A172 (cell line): ENCODE measurements around the gene FMOD. TPM values are rescaled to one million over a fixed set of nuclear protein-coding genes. Genes with fewer than 3 reads are reported as not detected.
"Not testable (repeated sequence)": the region's sequence is repeated elsewhere in the genome, so short reads cannot be mapped to it uniquely, and the experiment has no call there.

Source experiments
- DNase-seq: peaks from one replicate; pipeline ENCODE4 v3.0.0-alpha.2; 2015; ENCODE audit warnings: low spot score
- total RNA-seq: library from RNA; depleted of rRNA; stranded (reverse); fragments of >200 nt; shearing (Covaris generic); gene quantifications from 2 replicates; pipeline ENCODE4 v1.2.3, GENCODE V29; 2014

Gene FMOD
- total RNA-seq, 1 experiment from 2014 or later, result not detected

DNA sequence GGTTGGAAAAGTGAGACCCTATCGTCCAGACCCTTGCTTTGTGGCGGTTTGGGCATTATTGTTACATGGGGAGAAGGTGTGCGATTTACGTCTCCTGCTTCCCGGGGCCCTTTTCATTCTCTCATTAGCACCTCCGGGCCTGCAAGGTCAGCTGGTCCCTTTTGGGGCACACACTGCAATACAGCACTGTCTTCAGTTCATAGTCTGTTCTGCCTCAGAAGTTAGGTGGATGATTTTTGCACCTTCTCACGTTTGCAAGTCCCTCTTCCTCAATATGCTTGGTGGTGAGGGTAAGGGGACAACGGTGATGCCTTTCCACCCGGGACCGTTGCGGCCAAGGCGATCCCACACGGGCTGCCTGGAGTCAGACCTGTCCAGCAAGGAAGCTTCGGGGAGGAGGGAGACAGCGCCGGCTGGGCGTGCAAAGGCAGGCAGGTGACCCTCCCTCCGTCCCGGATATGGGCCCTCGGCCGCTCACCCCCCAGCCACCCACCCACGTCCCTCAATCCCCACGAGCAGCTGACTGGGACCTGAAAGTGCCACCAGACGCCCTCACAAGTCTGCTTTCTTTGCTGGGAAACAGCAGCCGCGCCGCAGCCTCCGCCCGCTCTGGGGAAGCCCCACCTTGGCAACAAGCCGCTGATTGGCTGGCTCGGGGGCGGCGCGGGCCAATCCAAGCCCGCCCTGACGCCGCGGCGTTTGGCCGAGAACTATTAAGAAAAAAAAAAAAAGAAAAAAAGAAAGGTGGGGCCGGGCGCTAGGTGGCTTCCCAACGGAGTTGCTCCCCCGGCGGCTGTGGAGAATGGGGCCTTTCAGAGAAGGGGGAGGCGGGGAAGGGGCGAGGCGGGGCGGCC, 23.9 kb downstream of the FMOD start:
- peak; percentile 81 for DNase-seq

DNA sequence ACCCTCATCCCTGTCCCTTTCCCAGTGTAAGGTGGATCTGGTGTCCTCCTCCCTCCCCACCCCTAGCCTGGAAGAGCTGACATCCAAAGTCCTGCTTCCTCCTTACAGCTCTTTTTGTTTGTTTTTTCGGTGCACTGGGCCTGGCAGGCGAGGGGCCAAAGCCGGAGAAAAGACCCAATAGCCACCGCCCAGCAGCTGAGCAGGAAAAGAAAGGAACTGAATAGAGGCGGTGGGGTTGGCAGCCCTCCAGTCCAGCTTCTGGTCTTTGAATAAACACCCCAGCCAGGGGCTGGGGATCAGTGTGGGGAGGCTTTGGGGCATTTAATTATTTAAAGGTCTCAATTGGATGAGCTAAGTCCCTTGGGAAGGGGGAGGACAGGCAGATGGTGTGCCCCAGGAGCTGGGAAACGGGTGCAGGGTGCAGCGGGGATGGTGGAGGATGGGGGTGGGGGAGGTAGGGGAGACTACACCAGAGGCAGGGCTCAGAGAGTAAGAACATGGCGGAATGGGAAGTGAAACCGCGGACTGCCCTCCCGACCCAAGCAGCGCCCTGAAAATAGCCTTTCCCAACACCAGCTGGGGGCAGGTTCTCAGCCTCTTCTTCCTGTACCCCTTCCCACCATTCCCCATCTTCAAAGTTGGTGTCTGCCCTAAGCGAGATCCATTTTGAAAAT, 25.4 kb downstream of the FMOD start:
- DNase-seq, result no peak

DNA sequence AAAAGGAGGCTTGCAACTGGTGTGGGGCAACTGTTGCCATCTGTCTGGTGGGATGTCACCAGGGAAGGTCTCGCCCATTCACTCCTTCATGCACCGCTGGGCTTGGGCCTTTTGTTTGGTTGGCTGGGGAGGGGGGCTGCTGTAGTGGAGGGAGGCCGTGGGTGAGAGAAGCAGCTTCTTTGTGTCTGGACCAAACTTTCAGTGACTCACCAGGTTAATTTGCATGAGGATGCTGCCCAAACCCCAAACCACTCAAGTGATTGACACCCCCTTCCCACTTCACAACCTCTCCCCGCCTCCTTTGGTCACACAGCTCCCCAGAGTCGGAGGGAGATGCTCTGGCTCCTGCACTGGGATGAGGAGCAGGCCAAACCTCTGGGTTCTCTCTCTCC, 25.9 kb downstream of the FMOD start:
- DNase-seq, result no peak

DNA sequence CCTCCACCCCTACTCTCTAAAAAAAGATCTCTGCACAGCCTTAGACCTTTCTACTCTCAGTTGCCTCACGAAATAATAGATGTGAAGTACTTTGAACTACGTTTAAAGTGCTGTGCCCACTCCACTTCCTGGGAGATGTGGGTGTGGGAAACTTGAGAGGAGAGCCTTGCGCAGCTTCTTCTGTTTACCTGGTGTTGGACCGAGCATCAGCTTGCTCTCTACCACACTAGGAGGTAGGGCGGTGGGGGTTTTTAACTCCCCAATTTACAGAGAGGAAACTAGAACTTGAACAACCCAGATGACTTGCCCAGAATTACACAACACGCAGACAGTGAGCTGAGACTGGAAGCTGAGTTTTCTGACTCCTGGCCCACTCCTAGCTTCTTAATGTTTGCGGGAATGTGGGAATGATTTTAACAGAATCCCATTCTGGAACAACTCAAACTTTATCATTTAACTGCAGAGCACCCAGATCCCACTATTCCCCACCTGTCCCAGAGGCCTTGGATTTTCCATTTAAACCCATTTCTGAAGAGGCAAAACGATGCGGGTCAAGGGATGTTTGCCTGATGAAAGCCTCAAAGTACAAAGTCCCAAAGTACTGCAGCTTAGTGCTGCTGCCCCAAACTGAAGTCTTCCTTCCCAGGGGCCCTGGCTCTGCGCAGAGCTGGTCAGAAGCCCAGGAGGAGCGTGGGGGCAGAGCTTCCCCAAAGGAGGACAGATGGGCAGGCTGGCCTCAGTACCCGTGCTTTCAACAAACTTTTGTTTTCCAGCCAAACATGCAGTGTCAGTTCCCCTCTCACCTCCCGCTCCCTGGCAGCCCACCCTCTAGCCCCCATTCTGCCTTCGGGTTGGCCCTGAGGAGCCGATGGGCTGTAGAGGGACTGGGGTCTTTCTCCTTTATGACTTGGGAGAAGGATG, 26.6 kb downstream of the FMOD start:
- DNase-seq, result no peak

DNA sequence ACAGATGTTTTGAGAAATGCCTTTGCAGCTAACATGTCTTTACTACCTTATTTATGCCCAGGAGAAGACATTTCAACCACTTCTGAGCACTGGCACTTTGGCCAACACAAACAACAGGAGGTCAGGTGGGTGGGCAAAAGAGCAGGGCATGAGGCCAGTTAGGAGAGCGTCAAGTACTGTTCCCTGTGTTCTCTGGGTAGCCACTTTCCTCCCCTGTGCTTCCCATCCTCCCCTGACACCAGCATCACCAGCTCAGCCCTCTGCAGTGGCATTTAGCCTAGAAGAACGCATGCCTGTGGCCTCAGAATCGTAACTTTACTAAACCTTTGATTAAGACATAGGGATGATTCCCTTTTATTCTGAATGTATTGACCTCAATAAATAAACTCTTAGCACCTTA, 27.3 kb downstream of the FMOD start:
- DNase-seq, result no peak

DNA sequence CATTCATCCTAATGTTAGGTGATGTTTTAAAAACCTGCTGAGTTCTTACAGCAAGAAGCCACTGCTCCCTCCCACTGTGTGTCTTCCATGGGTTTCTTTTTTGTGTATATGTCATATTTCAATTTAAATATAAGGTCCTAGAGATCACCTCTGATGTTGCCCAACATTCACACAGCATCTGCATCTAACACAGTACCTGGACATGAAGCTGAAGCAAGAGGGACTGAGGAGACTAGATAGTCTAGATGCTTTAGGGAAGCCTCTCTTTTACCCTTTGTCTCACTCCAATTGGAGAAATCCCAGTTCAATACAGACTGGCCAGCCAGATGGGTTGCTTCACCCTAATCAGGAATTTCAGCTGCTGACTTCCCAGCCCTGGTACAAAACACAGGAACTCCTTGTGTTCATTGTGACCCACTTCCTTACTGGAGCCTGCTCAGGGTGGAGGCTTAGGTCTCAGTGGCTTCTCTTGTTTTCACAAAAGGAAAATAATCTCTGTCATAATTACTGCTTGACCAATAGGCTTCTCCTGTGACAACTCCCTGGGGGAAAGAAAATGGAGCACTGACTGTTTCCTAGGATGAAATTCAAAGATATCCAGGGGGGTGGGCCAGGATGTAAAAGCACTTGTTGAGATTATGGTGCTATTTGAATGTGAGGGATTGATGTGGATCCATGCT, 28.3 kb downstream of the FMOD start:
- DNase-seq, result no peak

DNA sequence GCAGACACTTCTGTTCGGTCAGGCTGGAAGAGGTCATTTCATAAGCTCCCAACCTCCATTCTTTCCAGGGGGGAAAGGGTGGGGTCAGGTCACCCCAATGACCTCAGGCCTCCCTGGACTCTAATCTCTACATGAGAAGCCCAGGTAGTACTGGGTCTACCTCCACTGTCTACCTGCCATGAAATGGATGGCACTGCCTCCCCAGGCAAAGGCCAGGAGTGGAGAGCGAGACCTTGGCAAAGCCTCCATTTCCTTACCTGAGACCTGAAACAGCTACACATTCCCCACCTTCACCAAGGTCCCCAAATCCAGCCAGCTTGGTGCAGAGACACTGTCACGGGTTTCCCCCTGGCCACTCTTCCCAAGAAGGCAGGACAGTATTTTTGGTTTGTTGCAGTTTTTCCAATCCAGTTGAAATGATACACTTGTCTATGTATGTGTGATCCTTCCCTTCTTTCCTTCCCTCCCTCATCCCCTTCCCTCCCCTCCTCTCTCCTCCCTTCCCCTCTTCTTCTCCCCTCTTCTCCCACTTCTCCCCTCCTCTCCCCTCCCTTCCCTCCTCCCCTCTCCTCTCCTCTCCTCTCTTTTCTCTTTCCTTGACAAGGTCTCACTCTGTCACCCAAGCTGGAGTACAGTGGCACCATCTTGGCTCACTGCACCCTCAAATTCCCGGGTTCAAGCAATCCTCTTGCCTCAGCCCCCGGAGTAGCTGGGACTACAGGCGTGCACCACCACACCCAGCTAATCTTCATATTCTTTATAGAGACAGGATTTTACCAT, 29.5 kb downstream of the FMOD start:
- no peak for DNase-seq

DNA sequence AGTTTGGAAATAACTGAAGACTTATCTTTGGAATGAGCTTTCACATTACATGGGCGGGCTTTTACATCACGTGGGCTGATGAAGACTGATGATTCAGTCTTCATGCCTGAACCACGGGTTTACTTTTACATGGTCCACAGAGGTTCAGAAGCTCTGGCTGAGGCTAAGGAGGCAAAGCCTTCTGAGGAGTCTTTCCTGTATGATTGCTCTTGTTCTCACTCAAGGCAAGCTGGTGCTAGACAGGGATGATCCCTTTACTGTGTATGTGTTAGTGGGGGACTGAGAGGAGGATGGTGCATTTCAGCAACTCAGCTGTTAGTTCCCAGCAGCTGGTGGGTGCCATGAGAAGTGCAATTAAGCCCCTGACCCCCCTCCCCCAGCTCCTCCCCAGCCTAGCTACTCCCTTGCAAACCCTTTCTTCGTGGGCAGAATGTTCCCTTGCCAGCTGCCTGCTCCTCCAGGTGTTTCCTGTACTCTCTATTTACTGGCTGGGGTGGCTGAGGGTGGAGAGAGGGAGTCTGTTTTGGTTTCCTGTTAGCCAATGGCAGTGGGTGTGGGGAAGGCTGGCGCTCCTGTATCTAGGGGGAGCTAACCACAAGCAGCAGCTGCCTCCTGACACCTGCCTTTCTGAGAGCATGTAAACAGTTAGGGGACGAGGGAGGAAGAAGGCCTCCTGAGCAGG, 30.2 kb downstream of the FMOD start:
- no peak for DNase-seq

DNA sequence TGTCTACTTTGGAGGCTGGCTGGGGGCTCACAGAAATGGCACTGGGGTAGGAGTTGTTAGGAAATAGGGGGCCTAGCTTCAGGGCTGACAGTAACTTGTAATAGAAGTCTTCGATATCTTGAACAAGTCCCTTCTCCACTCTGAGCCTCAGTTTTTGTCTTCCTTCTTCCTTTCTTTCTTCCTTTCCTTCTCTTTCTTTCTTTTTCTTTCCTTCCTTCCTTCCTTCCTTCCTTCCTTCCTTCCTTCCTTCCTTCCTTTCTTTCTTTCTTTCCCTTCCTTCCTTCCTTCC, 32.7 kb downstream of the FMOD start:
- no peak for DNase-seq

DNA sequence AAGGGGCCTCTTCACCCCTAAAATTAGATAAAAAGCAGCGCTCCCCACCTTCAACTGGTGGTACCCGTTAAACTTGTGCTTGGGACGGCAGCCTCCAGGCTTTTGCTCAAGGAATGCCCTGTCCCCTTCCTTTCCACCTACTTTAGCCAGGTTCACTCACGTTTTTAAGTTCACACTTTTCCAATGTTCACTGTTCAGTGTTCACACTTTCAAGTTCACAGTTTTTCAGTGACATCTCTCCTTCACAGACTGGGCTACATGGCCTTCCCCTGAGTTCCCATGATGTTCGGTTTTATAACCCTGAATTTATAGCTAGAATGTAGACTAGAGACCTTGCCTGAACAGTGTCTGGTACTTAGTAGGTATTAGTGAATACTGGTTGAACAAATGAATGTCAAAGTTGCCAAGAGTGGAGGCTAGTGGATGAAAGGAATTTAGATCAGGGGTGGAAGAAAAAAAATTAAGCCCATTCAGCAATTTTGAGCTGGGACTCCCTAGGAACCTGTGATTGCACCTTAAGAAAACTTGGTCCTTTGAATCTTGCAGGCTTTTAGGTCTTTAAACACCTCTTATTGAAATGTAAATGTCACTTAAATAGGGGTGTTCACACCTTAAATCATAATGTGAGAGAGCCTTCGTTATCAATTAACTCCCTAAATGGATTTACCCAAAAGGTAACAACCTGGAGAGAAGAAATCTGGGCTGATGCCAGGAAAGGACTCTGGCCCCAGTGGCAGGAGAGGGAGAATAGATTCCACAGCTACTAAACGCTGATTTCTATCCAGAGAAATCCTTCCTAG, 33.3 kb downstream of the FMOD start:
- no peak for DNase-seq

DNA sequence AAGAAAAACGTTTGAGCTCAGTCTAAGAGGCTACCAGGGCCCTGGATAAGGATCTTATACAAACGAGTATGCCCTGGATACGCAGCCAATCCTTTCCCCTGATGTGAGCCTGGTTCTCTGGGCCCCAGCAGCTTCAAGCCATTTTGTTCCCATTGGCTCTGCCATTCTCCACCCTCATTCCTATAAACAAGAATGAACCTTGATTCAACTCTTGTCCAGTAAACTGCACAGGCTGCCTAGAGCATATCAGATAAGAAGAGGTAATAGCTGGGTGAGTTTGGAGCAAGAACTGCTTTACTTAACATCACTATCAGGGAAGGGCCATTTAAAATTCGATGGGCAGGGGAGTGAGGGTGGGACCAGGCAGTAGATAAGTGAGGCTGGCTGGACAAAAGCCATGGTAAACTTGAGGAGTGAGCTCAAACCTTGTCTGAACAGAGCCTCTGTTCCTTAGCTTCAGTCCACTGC, 34.3 kb downstream of the FMOD start:
- no peak for DNase-seq

DNA sequence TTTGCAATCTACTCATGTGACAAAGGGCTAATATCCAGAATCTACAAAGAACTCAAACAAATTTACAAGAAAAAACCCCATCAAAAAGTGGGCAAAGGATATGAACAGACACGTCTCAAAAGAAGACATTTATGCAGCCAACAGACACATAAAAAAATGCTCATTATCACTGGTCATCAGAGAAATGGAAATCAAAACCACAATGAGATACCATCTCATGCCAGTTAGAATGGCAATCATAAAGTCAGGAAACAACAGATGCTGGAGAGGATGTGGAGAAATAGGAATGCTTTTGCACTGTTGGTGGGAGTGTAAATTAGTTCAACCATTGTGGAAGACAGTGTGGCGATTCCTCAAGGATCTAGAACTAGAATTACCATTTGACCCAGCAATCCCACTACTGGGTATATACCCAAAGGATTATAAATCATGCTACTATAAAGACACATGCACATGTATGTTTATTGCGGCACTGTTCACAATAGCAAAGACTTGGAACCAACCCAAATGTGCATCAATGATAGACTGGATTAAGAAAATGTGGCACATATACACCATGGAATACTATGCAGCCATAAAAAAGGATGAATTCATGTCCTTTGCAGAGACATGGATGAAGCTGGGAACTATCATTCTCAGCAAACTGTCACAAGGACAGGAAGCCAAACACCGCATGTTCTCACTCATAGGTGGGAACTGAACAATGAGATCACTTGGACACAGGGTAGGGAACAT, 36.7 kb downstream of the FMOD start:
- DNase-seq, result not testable (repeated sequence)

DNA sequence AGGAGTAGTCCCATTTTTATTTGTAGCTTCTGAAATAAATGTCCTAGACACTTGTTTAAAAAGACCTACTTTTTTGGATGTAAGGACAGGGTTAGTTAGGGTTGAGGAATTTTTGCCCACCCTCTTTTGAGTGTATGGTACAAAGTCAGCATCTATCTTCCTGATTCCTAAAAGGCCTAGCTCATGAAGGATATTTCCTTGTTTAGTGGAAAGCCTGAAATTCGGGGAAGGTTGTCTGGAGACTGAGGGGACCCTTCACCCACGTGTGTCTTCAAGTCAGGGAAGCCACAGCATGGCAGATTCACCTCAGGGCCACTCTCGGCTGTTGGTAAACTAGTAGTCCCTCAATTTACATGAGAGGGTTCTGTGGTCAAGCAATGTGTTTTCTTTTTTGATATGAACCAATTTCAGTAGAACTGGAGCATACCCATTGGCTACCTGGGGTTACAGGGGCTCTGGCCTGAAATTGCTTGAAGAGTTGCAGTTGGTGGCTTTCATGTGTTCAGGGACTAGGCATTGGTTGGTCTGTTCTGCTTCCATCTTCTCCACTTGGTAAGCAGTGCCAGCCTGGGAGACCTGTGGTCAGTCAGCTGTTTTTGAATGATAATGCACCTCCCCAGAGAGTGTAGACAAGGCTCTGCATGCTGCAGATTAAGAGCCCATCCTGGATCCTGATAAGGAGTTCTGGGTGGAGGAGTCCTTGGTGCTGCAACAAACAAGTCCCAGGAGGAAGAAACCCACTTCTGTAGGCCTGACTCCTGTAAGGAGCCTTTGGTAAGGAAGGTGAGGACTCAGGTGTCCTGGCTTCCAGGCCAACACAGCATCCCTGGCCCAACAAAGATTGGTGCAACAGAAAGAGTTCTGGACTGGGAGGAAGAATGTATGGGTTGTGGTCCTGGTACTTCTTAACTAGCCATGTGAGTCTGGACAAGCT, 39.3 kb downstream of the FMOD start:
- no peak for DNase-seq

DNA sequence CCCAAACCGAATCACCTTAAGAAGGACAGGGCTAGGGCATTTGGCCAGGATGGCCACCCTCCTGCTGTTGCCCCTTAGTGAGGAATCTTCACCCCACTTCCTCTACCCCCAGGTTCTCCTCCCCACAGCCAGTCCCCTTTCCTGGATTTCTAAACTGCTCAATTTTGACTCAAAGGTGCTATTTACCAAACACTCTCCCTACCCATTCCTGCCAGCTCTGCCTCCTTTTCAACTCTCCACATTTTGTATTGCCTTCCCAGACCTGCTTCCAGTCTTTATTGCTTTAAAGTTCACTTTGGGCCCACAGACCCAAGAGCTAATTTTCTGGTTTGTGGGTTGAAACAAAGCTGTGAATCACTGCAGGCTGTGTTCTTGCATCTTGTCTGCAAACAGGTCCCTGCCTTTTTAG, 42.0 kb downstream of the FMOD start:
- no peak for DNase-seq

DNA sequence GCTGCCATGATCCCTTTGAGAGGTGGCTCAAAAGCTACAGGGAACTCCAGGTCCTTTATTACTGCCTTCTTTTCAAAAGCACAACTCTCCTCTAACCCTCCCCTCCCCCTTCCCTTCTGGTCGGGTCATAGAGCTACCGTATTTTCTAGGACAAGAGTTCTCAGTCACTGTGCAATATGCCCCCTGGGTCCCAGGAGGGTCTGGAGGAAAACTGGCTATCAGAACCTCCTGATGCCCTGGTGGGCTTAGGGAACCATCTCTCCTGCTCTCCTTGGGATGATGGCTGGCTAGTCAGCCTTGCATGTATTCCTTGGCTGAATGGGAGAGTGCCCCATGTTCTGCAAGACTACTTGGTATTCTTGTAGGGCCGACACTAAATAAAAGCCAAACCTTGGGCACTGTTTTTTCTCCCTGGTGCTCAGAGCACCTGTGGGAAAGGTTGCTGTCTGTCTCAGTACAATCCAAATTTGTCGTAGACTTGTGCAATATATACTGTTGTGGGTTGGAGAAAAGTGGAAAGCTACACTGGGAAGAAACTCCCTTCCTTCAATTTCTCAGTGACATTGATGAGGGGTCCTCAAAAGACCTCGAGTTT, 42.5 kb downstream of the FMOD start:
- no peak for DNase-seq

DNA sequence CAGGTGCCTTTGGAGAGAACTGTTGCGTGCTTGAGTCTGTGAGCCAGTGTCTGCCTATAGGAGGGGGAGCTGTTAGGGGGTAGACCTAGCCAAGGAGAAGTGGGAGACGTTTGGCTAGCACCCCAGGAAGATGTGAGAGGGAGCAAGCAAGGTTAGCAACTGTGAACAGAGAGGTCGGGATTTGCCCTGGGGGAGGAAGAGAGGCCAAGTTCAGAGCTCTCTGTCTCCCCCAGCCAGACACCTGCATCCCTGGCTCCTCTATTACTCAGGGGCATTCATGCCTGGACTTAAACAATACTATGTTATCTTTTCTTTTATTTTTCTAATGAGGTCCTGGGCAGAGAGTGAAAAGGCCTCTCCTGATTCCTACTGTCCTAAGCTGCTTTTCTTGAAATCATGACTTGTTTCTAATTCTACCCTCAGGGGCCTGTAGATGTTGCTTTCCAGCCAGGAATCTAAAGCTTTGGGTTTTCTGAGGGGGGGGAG, 43.2 kb downstream of the FMOD start:
- no peak for DNase-seq

DNA sequence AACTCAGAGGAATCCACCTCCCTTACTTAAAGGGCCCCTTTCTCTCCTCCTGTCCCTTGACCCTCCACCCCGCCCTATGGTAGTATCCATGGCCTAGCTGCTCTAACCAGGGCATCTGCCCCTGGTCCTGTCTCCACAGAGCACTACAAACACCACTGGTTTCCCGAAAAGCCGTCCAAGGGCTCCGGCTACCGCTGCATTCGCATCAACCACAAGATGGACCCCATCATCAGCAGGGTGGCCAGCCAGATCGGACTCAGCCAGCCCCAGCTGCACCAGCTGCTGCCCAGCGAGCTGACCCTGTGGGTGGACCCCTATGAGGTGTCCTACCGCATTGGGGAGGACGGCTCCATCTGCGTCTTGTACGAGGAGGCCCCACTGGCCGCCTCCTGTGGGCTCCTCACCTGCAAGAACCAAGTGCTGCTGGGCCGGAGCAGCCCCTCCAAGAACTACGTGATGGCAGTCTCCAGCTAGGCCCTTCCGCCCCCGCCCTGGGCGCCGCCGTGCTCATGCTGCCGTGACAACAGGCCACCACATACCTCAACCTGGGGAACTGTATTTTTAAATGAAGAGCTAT, 43.9 kb downstream of the FMOD start:
- DNase-seq, result no peak
